Glomerular visceral epithelial cell (primary cell): ENCODE data around the gene NKPD1.
"Not testable (repeated sequence)": the region's sequence is repeated elsewhere in the genome, so short reads cannot be mapped to it uniquely, and the experiment has no call there.

ENCODE experiments used
- DNase-seq: peaks from one replicate; pipeline ENCODE4 v3.0.0-alpha.2; 2016; ENCODE audit errors: extremely low spot score

NKPD1 gene

GRCh38 chr19:45118591-45119355, 42.0 kb downstream of the NKPD1 start:
- DNase-seq, result not testable (repeated sequence)

- DNase-seq, result no peak
These were observed 42.7 kb downstream of the NKPD1 start for GRCh38 chr19:45118106-45118505.

- no peak for DNase-seq
These were observed 43.1 kb downstream of the NKPD1 start for GRCh38 chr19:45117671-45118070.

- no peak for DNase-seq
These were observed 43.6 kb downstream of the NKPD1 start for GRCh38 chr19:45117167-45117594.

- no peak for DNase-seq
These were observed 44.8 kb downstream of the NKPD1 start for GRCh38 chr19:45115809-45116615.

- no peak for DNase-seq
These were observed 46.7 kb downstream of the NKPD1 start for GRCh38 chr19:45114116-45114515.

- no peak for DNase-seq
These were observed 47.2 kb downstream of the NKPD1 start for GRCh38 chr19:45113628-45114027.

- no peak for DNase-seq
These were observed 48.5 kb downstream of the NKPD1 start for GRCh38 chr19:45112111-45112827.
